HS-5 (cell line): Measurements from ENCODE around the gene ZBTB46.
A peak's percentile ranks its signal among the peaks of the same experiment; 100 is the strongest.

ENCODE experiments used
- DNase-seq: peaks from one replicate; pipeline ENCODE4 v3.0.0-alpha.2; 2012; ENCODE audit warnings: low read depth

The ZBTB46 gene

DNA sequence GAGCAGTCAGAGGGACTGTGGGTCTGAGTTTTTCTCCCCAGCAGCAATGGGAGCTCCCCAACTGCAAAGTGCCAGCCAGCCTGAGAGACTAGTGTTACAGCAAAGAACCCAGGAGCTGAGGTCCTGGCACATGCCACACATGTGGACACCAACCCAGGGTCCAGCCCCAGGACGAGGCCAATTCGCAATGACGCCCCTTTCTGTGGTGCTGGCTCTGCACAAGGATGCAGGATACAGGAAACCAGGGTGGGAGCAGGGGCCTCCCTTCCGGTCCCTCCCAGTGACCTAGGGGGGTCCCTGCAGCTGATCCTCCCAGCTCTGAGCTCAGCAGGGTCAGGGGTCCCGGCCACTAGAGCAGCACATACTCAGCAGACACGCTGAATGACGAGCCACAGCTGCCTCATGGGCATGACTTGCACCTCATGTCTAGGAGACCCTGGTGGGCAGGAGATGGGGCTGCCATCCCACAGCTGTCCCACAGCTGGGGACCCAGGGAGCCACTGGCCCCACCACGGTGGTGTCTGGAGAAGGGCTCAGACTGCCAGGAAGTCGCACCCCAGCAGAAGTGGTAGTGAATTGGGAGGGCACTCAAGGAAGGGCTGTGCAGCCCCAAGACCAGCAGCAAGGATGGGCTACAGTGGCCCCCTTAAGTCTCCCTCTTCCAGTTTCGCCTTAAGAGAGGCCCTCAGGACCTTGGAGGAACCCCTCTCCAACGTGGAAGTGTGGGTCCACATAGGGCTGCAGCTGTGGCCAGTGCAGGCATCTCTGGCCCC is 126.9 kb downstream of the ZBTB46 start:
- DNase-seq: no peak

DNA sequence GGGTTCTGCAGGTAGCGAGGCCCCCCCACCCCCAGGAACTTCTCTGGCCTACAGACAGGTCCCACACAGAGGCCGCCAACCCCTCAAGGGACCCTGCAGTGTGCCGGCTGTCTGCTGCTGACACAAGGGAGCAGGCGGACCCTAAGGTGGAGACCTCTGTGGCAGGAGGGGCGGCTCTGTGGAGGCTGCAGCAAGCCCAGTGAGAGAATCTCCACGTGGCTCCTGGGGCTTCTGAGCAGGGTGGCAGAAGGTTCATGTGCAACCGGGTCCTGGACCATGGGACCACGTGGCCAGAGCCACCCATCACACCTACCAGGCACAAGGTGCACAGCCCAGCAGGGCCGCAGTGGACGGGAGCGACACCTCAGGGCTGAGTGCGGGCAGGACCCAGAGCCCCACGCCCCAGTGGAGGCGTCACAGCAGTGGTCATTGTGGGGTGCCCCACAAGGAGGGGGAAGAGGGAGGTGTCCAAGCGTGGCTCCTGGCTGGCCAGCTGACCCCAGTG is 127.5 kb downstream of the ZBTB46 start:
- DNase-seq: no peak

DNA sequence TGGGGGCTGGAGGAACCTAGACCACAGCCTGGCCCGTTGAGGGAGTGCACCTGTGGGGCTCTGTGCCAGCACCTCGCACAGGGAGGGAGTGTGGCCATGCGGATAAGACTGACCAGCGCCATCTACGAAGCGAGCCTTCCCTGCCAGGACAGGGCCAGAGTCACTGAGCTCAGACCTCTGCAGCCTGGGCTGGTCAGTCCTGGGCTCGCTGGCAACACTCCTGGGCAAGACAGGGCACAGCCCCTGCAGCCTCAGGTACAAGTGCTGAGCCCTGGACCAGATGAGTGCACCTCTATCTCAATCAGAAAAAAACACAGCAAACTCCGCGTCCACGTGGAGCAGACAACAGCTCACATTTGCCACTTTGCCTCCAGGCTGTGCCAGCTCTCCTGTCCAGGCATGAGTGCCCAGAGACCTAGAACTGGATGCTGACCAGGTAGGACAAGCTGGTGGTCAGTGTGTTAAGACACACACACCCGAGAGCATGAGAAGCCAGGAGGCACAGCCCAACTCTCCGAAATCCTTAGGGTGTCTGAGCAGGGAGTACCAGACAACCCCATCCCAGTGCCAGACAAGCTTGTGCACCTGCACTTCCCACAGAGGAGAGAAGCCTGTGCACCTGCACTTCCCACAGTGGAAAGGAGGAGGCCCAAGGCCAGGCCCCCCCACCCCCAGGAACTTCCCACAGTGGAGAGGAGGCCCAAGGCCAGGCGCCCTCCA is 128.2 kb downstream of the ZBTB46 start:
- no peak for DNase-seq

DNA sequence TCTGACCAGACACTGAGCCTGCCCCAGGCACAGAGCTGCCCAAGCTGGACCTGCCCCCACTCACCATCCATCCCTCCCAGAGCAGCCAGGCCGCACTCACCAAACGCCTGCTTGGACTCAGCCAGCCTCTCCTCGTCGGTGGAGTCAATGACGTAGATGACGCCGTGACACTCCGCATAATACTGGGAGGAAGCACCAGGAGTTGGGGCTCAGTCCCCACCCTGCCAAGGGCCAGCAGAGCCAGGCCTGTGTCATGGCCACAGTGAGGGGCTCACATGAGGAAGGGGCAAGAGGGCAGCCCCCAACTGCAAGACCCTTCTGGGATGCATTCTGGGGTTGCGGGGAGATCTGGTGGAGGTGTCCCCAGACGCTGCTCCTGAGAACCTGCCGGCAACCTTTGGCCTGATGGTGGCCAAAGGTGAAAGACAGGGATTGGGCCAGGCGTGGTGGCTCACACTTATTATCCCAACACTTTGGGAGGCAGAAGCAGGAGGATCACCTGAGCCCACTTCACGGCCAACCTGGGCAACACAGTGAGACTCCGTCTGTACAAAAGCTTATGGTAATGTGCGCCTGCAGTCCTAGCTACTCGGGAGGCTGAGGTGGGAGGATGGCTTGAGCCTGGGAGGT is 128.9 kb downstream of the ZBTB46 start:
- no peak for DNase-seq

DNA sequence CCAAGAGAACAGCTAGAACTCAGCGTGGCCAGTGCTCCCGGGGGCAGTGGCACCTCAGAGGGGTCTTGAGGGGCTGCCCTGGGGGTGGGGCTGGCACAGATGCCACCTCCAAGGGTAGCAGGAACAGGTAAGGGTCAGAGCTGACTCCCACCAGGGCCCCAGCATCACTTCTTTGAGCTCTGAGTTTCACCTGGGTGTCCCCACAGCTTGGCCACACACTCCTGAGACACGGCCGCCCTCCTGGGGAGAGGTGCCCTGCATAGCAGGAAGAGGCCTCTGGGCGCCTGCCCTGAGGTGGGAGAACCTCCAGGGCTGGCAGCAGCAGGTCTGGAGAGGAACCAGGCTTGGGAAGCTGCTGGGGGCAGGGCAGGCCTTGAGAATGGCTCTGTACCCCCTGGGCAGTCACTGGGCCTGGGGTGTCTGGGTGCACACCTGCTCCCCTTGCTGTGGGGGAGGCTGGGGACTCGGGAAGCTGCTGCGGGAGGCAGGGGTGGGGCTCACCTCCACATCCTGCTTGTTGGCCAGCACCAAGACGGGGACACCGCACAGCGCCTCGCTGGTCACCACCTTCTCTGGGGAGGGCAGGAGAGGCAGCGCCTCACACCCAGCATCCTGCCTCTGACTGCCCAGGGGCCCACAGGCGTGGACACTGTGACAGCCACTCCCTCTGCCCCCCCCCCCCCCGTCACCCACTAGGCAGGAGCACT is 129.6 kb downstream of the ZBTB46 start:
- no peak for DNase-seq

DNA sequence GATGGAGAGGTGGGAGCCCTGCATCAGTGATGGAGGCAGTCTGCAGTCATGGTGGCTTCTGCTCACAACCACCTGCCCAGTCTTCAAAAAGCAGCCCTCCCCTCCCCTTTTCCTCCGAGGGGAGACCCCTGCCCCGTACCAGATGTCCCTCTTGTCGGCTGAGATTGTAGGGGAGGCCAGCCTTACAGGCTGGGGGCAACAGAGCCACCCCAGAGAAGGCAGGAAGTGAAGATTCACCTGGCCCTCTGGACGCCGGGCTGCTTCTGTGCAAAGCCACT is 130.1 kb downstream of the ZBTB46 start:
- DNase-seq: no peak

DNA sequence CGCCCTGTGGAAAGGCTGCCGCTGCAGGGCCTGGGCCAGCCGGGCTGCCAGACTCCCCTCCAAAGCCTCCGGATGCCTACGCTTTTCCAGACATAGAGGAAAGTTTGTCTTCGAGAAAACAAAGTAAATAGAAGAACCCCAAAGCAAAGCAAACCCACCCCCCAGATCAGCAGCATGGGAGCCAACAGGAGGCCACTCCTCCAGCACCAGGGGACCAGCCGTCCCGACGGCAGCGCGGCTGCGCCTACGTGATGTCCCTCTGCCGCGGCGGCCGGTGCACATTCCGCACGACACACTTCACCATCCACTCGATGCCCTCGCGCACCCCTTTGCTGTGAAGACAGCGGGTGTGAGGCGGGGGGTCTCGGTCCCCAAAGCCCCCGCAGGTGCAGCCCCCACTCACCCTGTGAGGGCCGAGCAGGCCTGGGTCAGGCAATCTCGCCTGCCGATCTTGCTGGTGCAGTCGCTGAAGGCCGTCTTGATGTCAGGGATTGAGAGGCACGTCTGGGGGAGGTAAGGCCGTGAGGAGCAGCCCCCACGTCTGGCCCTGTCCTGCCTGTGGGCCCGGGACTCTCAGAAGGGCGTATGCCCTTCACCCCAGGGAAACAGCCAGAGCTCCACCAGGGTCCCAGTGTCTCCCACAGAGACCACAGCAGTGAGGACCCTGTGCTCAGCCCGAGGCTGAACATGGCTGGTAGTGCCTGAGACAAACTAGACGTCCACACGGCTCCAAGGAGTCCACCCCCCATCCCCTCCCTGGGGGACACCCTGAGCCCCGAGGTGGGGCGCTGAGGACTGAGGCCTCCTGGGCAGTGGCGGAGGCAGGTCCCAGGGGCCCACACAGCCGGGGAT is 130.6 kb downstream of the ZBTB46 start:
- no peak for DNase-seq

DNA sequence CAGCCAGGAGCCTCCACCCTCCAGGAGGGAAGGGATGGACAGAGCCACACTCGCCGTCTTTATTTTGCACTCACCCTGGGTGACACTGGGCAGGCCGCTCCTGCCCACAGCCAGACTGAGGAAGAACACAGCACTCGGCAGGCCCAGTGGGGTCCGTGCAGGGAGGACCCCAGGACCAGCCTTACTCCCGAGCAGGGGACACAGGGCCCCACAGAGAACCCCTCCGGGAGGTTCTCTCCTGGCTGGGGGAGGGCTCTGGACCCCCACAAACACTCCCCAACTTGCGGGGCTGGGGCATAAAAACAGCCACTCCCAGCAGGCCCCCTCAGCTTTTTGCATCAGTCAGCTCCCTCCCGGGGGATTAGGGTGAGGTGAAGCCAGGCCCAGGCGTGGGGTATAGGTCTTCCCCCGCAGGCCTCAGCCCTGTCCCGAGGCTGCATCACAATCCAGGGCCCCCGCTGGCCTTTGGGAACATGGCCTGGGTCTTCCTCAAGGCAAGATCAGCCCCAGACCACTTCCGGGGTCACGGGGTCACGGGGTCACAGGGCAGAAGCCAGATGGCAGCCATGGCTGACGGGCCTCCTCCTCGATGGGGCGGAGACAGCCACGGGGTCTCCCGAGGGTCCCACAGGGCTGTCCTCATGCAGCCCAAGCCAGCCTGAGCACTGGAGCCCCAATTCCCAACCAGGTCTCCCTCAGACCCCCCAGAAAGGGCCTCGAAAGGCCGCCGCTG is 131.4 kb downstream of the ZBTB46 start:
- no peak for DNase-seq

DNA sequence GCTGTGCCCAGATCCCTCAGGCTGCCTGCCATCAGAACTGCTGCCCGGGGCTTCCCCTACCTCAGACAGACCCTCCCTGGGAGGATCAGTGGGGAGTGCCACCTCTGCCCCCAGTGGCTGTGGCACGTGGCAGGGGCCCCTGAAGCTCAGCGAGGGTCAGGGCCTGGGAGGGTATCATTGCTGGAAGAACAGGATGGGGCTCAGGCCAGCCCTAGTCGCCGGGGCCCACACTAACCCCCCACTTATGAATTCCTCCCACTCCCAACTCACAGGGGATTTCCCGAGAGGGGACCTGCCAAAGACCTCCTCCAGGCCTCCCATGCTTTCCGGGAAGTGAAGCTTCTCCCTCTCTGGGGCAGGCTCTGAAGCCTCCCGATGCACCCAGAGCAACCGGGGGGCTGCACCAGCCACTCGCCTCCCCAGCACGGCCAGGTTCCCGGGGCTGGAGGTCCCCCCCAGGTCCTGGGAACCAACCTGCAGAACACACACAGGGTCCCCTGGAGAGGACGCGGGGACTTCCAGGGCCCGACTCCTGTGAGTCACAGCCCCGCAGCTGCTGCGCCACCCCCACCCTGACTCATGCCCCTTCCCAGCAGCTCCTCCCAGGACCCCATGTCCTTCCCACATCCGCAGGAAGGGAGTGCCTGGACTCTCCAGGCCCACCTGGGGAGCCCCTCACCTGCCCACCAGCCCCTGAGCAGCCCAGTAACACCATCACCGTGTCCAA is 132.2 kb downstream of the ZBTB46 start:
- DNase-seq: peak; percentile 81

DNA sequence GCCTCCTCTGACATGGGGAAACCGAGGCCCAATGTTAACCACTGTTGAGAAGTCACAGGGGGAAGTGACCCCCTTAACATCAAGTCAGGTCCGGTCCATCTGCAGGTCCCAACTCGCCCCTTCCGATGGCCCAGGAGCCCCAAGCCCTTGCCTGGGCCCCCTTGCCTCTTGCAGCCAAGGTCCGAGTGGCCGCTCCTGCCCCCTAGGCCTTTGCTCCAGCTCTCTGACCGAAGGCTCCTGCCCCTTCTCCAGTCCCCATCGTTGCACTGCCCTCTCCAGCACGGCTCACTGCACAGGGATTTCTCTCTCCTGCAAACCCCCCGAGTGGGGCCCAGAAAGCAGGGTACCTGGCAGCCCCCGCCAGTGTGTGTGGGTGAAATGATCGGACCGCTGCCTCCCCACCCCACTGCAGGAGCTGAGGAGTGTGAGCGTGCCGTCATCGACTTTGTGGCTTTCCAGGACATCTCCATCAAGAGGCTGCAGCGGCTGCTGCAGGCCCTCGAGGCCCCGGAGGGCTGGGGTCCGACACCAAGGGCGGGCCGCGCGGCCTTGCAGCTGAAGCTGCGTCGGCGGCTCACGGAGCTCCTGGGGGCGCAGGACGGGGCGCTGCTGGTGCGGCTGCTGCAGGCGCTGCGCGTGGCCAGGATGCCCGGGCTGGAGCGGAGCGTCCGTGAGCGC is 133.1 kb downstream of the ZBTB46 start:
- no peak for DNase-seq

DNA sequence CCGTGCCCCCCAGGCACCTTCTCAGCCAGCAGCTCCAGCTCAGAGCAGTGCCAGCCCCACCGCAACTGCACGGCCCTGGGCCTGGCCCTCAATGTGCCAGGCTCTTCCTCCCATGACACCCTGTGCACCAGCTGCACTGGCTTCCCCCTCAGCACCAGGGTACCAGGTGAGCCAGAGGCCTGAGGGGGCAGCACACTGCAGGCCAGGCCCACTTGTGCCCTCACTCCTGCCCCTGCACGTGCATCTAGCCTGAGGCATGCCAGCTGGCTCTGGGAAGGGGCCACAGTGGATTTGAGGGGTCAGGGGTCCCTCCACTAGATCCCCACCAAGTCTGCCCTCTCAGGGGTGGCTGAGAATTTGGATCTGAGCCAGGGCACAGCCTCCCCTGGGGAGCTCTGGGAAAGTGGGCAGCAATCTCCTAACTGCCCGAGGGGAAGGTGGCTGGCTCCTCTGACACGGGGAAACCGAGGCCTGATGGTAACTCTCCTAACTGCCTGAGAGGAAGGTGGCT is 133.7 kb downstream of the ZBTB46 start:
- no peak for DNase-seq

DNA sequence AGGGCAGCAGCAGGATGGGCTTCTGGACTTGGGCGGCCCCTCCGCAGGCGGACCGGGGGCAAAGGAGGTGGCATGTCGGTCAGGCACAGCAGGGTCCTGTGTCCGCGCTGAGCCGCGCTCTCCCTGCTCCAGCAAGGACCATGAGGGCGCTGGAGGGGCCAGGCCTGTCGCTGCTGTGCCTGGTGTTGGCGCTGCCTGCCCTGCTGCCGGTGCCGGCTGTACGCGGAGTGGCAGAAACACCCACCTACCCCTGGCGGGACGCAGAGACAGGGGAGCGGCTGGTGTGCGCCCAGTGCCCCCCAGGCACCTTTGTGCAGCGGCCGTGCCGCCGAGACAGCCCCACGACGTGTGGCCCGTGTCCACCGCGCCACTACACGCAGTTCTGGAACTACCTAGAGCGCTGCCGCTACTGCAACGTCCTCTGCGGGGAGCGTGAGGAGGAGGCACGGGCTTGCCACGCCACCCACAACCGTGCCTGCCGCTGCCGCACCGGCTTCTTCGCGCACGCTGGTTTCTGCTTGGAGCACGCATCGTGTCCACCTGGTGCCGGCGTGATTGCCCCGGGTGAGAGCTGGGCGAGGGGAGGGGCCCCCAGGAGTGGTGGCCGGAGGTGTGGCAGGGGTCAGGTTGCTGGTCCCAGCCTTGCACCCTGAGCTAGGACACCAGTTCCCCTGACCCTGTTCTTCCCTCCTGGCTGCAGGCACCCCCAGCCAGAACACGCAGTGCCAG is 134.3 kb downstream of the ZBTB46 start, which contains the start of gene TNFRSF6B:
TSS of gene TNFRSF6B (plus strand) at position 25 of the 729 bp plus-strand sequence. CDS start at position 141, 116 bp downstream.
- no peak for DNase-seq

DNA sequence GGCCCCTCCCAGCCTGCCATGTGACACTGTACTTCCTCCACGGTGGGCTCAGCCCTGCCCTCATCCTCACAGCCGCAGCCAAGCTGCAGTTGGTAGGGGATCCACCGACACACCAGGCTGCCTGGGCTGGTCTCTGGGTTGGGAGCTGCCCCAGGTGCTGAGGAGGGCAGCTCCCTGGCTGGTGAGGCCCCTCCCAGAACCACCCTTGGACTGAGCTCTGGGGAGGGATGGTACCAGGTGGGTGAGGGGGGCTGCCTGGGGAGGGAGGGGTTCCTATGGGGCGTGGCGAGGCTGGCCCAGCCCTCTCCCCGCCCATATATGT is 134.8 kb downstream of the ZBTB46 start:
- DNase-seq: no peak

DNA sequence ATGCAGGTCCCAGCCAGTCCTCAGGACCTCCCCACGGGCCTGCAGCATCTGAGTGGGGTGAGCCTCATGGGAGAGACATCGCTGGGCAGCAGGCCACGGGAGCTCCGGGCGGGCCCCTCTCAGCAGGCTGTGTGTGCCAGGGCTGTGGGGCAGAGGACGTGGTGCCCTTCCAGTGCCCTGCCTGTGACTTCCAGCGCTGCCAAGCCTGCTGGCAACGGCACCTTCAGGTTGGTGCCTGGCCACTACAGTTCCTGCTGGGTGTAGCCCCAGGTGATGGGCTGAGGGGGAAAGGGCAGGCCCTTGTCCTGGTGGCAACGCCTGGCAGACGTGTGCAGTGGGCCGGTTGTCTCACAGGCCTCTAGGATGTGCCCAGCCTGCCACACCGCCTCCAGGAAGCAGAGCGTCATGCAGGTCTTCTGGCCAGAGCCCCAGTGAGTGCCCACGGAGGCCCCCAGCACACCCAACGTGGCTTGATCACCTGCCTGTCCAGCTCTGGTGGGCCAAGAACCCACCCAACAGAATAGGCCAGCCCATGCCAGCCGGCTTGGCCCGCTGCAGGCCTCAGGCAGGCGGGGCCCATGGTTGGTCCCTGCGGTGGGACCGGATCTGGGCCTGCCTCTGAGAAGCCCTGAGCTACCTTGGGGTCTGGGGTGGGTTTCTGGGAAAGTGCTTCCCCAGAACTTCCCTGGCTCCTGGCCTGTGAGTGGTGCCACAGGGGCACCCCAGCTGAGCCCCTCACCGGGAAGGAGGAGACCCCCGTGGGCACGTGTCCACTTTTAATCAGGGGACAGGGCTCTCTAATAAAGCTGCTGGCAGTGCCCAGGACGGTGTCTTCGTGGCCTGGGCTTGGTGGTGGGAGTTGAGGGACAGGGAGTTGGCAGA is 135.4 kb downstream of the ZBTB46 start:
- no peak for DNase-seq

DNA sequence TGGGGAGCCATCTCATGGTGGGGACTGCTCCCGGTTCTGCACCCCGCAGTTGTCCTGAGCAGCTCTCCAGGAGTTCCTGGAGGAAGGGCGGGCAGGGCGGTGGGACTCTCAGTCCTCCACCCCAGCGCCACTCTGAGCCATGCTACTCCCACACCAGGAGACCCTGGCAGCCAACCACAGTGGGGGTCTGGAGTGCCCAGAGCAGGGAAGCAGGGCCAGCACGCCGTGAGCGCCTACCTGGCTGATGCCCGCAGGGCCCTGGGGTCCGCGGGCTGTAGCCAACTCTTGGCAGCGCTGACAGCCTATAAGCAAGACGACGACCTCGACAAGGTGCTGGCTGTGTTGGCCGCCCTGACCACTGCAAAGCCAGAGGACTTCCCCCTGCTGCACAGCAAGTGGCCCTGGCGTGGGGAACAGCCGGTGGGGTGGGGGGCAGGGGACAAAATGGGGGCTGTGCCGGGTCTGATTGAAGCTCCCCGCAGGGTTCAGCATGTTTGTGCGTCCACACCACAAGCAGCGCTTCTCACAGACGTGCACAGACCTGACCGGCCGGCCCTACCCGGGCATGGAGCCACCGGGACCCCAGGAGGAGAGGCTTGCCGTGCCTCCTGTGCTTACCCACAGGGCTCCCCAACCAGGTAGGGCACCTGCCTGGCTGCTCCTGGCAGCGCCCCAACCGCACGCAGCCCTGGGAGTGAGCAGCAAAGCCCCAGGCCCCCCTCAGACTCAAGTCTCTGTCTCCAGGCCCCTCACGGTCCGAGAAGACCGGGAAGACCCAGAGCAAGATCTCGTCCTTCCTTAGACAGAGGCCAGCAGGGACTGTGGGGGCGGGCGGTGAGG is 136.3 kb downstream of the ZBTB46 start:
- DNase-seq: no peak

DNA sequence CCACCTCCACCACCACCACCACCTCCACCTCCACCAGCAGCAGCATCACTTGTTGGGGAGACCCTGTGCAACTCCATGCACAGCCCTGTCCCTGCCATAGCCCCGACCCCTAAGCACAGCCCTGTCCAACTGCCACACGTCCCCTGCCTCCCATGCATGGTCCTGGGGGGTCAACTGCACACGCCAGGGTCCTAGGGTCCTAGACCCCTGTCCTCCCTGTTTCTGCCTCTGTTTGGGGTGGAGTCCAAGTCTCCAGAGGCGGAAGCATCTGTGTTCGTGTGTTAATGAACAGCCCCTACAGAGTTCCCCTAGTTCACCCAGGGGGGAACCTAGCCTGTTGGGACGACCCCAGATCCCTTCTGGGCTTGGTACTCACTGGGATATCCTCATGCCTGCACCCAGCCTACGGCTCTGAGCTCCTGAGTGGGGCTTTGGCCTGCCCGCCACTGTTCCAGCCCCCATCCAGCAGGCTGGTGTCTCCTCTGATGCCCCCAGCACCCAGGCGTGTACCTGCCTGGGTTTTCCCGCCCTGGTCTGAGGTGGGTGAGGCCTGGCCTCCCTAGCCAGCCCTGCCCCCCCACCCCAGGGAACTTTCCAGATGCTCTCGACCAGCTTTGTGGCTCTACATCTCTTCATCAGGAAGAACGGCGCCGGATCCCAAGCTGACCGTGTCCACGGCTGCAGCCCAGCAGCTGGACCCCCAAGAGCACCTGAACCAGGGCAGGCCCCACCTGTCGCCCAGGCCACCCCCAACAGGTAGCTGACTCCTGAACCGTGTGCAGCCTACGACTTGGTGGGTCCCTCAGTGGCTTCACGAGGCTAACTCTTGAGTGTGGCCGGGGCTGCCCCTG is 137.1 kb downstream of the ZBTB46 start:
- no peak for DNase-seq
